HG03442 (cell line): ENCODE results near the gene TUBA4B.

Experiments
- ATAC-seq: cut with Tn5 transposase; IDR thresholded peaks from one replicate; pipeline ENCODE4 v1.9.1; 2021; ENCODE audit warnings: mild to moderate bottlenecking, moderate library complexity; ENCODE audit not compliant: unreplicated experiment

The TUBA4B gene

GRCh38 chr2:219218732-219219701 lies 34.0 kb upstream of the TUBA4B start, which contains the start of gene ABCB6:
Gene ABCB6 (minus strand): TSS chr2:219218958. CDS start chr2:219218673, 285 bp downstream.
- peak; percentile 69 for ATAC-seq

GRCh38 chr2:219219784-219220532 lies 33.1 kb upstream of the TUBA4B start:
- no peak for ATAC-seq

- no peak for ATAC-seq
Observed at GRCh38 chr2:219220652-219221402, 32.2 kb upstream of the TUBA4B start.

- ATAC-seq, result no peak
Observed at GRCh38 chr2:219221957-219222518, 31.0 kb upstream of the TUBA4B start.

GRCh38 chr2:219223831-219224610 lies 29.0 kb upstream of the TUBA4B start:
- no peak for ATAC-seq

- ATAC-seq, result no peak
Observed at GRCh38 chr2:219225350-219225749, 27.7 kb upstream of the TUBA4B start.

- ATAC-seq, result no peak
Observed at GRCh38 chr2:219228041-219228910, 24.8 kb upstream of the TUBA4B start.

- no peak for ATAC-seq
Observed at GRCh38 chr2:219228911-219229304, 24.1 kb upstream of the TUBA4B start.

GRCh38 chr2:219229305-219230058 lies 23.6 kb upstream of the TUBA4B start, which contains the start of the genes ANKZF1 and ATG9A:
Gene ANKZF1 (plus strand): TSS chr2:219229806. CDS start chr2:219230258, 452 bp downstream.
Gene ATG9A (minus strand): TSS chr2:219229636. CDS start chr2:219228024, 1,612 bp downstream.
- ATAC-seq, result peak; percentile 95

- ATAC-seq, result no peak
Observed at GRCh38 chr2:219230059-219230540, 22.9 kb upstream of the TUBA4B start.

GRCh38 chr2:219234331-219234730 lies 18.7 kb upstream of the TUBA4B start:
- ATAC-seq, result no peak

GRCh38 chr2:219243291-219243761 lies 9.7 kb upstream of the TUBA4B start:
- no peak for ATAC-seq

- ATAC-seq, result no peak
Observed at GRCh38 chr2:219244789-219245147, 8.3 kb upstream of the TUBA4B start.

- peak; percentile 82 for ATAC-seq
Observed at GRCh38 chr2:219245148-219245898, 7.7 kb upstream of the TUBA4B start, which contains the start of the genes GLB1L and STK16. Gene GLB1L (minus strand): TSS chr2:219245444. CDS start chr2:219243573, 1,871 bp downstream. Gene STK16 (plus strand): TSS chr2:219245479. CDS start chr2:219246000, 521 bp downstream.

- no peak for ATAC-seq
Observed at GRCh38 chr2:219245899-219246230, 7.2 kb upstream of the TUBA4B start.

- ATAC-seq, result no peak
Observed at GRCh38 chr2:219246559-219246958, 6.5 kb upstream of the TUBA4B start.
